Esophagus (tissue), 2 donors: ENCODE results near the gene PDAP1. TPM values are rescaled to one million over a fixed set of nuclear protein-coding genes. Genes with fewer than 3 reads are reported as not detected.

Experiments
- H3K27ac ChIP-seq, 2 donors: one replicate each; pipeline ENCODE4 v1.5.1; 2013; ENCODE audit warnings: low read depth in 2 of 2, mild to moderate bottlenecking in 2 of 2, inconsistent platforms in 1 of 2, low read length in 1 of 2, moderate library complexity in 1 of 2
- H3K27me3 ChIP-seq, 2 donors: one replicate each; pipeline ENCODE4 v1.6.1; 2013; ENCODE audit warnings: low read length in 2 of 2, control low read depth in 1 of 2, mild to moderate bottlenecking in 1 of 2; ENCODE audit not compliant: insufficient read depth in 2 of 2, control insufficient read depth in 1 of 2
- H3K36me3 ChIP-seq, 2 donors: one replicate each; pipeline ENCODE4 v1.6.1; 2013; ENCODE audit warnings: low read length in 1 of 2; ENCODE audit not compliant: control insufficient read depth in 2 of 2, insufficient read depth in 2 of 2
- H3K4me1 ChIP-seq, 2 donors: one replicate each; pipeline ENCODE4 v1.6.1; 2013; ENCODE audit warnings: low read length in 1 of 2; ENCODE audit not compliant: control insufficient read depth in 2 of 2, insufficient read depth in 2 of 2
- H3K4me3 ChIP-seq, 2 donors: one replicate each; pipeline ENCODE4 v1.5.1; 2013; ENCODE audit warnings: low read length in 2 of 2, mild to moderate bottlenecking in 2 of 2, low read depth in 1 of 2, moderate library complexity in 1 of 2
- H3K9me3 ChIP-seq, 2 donors: one replicate each; pipeline ENCODE4 v1.6.1; 2013; ENCODE audit warnings: mild to moderate bottlenecking in 2 of 2, low read depth in 1 of 2, low read length in 1 of 2, moderate library complexity in 1 of 2; ENCODE audit not compliant: control insufficient read depth in 2 of 2, insufficient read depth in 1 of 2
- WGBS, 2 donors: extraction: QIAGEN DNeasy Blood & Tissue Kit; methylation state at CpG; one replicate each; pipeline ENCODE4 v1.1.7; 2013; 5-methylcytosine and 5-hydroxymethylcytosine counted together
- polyA plus RNA-seq, 2 donors: library from polyadenylated mRNA; stranded (reverse); fragments of 200-250 nt; gene quantifications; one replicate each; pipeline ENCODE4 v1.2.3, GENCODE V29; 2013
- donor health status: healthy with polysubstance abuse.
- donor health status: Bipolar disorder and iron deficiency.

PDAP1 gene
- polyA plus RNA-seq, 2 donors, result 110 to 182 TPM

DNA sequence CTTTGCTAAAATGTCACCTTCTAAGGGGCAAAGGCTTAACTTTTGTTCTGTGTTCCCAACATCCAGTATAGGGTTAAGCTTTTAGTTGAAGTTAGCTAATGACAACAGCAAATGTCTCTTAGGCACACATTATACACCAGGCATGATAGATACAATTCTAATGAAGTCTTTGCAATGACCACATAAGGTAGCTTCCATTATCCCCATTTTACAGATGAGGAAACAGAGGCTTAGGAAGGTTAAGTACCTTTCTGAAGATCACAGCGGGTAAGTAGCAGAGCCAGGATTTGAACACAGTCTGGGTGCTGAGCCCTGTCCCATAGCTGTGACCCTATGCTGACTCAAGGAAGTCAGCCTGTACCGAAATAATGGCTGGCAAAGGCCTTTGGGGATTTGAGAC lies 2.2 kb upstream of the PDAP1 start:
- no peaks in the 10 kb centered on the region for H3K27me3 ChIP-seq
- no peaks in the 10 kb centered on the region for H3K9me3 ChIP-seq
- no peak overlapping the region for H3K4me3 ChIP-seq
- peaks cover 0 to 6% of the 10 kb centered on the region in 2 donors for H3K36me3 ChIP-seq
- no peak overlapping the region for H3K27ac ChIP-seq
- 90 to 97% methylated on average over 2 of the region's 2 CpGs for WGBS, 2 donors
- peaks cover 0 to 3% of the 10 kb centered on the region in 2 donors for H3K4me1 ChIP-seq

DNA sequence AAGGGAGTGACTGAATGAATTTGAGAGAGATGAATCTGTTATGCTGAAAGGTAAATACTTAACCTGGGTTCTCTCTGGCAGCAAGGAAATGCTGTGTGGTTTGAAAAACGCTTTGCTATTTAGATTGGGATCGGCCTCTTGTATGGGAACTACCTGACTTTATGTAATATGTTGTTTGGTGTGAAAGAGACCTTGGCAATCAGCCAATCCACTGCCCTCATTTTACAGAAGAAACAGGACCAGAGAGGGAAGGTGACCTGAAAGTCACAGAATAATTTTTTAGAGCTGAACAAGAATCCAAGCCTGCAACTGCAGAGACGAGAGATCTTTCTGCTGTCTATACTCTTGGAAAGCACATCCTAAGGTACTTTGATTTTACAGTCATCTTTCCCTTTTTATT lies 1.4 kb upstream of the PDAP1 start:
- H3K36me3 ChIP-seq, result peaks cover 0 to 5% of the 10 kb centered on the region in 2 donors
- H3K27ac ChIP-seq, result peak overlapping the region in 1 of 2 donors; percentile 91
- H3K9me3 ChIP-seq, result no peaks in the 10 kb centered on the region
- H3K4me3 ChIP-seq, result peak overlapping the region; percentile 78 to 90
- WGBS, 2 donors, result 23 to 34% methylated on average over 3 of the region's 3 CpGs
- peaks cover 3% of the 10 kb centered on the region in 2 donors for H3K4me1 ChIP-seq
- H3K27me3 ChIP-seq, result no peaks in the 10 kb centered on the region

DNA sequence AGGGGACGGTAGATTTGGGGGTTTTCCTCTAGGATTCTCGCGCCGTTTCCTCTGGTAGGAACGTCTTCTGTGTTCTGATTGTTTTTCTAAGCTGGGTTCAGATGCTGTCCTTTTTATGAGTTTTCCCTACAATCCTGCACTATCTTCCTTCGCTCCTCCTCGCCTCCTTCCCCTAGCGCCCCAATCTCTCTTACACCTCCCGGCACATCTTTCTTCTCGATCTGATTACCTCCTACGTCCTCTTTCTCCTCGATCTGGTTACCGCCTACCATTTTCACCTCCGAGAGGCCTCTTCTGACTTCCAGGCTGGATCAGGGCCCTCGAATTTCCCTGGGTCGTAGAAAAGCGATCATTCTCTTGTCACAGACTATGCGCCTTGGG lies 785 bp upstream of the PDAP1 start:
- Histone ChIP-seq H3K27ac (peak overlapping the region; percentile 91 to 98), H3K4me3 (peak overlapping the region; percentile 78 to 90), H3K36me3 (peaks cover 3 to 10% of the 10 kb centered on the region in 2 donors), H3K4me1 (peaks cover 3 to 6% of the 10 kb centered on the region in 2 donors), H3K9me3 (no peaks in the 10 kb centered on the region), H3K27me3 (no peaks in the 10 kb centered on the region)
- WGBS, 2 donors, result 0 to 1% methylated on average over 18 of the region's 18 CpGs

DNA sequence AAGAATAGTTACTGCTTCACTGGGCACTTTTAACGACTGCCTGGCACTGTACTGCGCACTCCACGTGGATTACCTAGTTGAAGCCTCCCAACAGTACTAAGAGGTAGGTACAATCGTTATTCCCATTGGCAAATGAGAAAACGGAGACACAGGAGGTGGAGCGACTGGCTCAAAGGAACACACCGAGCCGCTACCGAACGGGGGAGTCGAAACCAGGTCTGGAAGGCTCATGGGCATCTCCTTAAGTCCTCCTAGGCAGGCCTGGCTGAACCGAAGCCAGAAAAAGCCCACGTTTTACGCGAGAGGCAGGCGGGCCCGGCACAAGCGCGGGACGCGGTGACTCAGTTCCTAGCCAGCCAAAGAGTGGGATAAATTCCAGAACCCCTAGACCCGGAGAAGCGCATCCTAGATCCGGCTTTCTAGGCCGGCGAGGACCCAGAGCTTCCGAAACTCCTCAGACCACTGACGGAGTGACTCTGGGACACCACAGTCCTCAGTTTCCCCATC lies 472 bp downstream of the PDAP1 start:
- WGBS, 2 donors, result 0% methylated on average over 28 of the region's 28 CpGs
- H3K27me3 ChIP-seq, result no peaks in the 10 kb centered on the region
- H3K4me3 ChIP-seq, result peak overlapping the region; percentile 78 to 90
- H3K4me1 ChIP-seq, result peaks cover 3 to 6% of the 10 kb centered on the region in 2 donors
- peaks cover 3 to 19% of the 10 kb centered on the region in 2 donors for H3K36me3 ChIP-seq
- H3K27ac ChIP-seq, result peak overlapping the region; percentile 91 to 98
- H3K9me3 ChIP-seq, result no peaks in the 10 kb centered on the region

DNA sequence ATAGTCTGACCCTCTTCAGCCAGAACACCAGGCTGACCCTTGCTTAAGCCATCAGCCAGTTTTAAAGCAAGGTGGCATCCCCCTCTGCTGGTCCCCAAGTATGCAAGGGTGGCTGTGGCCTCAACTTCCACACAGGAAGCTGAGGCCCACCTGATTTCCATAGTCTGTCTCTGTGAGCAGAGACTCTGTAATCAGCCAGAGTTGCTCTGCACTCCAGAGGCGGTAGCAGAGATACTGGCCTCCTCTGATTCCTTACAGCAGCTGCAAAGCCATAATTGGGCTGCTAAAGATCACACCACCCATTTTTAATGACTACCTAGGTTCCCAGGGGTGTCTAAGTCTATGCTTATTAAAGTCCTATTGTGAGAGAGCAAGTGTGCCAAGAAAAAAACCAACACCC lies 1.8 kb downstream of the PDAP1 start:
- peaks cover 3 to 6% of the 10 kb centered on the region in 2 donors for H3K4me1 ChIP-seq
- H3K4me3 ChIP-seq, result no peak overlapping the region

DNA sequence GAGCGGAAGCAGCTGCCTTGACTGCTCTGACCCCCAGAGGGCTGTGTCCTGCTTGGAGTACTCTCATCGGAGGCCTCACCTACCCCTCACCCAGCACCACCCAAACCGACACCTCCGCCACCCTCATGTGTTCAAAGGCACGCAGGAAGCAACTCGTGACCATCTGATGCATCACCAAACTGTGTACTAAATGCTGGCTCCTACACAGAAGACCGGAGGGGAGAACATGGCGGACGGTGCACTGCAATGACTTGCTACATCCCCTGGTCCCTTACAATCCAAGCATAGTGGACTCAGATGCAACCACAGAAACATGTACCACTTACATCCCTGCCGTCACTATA lies 3.4 kb downstream of the PDAP1 start:
- no peaks in the 10 kb centered on the region for H3K27me3 ChIP-seq
- H3K4me1 ChIP-seq, result peaks cover 3 to 6% of the 10 kb centered on the region in 2 donors
- H3K27ac ChIP-seq, result no peak overlapping the region
- H3K4me3 ChIP-seq, result no peak overlapping the region
- peaks cover 13 to 29% of the 10 kb centered on the region in 2 donors for H3K36me3 ChIP-seq
- WGBS, 2 donors, result 90 to 94% methylated on average over 10 of the region's 10 CpGs
- no peaks in the 10 kb centered on the region for H3K9me3 ChIP-seq

More for the DNA sequence above, 1.8 kb downstream of the PDAP1 start:
- WGBS, 2 donors, result 63 to 75% methylated on average over 1 of the region's 1 CpG
- Histone ChIP-seq H3K36me3 (peaks cover 3 to 19% of the 10 kb centered on the region in 2 donors), H3K27ac (no peak overlapping the region), H3K9me3 (no peaks in the 10 kb centered on the region), H3K27me3 (no peaks in the 10 kb centered on the region)

DNA sequence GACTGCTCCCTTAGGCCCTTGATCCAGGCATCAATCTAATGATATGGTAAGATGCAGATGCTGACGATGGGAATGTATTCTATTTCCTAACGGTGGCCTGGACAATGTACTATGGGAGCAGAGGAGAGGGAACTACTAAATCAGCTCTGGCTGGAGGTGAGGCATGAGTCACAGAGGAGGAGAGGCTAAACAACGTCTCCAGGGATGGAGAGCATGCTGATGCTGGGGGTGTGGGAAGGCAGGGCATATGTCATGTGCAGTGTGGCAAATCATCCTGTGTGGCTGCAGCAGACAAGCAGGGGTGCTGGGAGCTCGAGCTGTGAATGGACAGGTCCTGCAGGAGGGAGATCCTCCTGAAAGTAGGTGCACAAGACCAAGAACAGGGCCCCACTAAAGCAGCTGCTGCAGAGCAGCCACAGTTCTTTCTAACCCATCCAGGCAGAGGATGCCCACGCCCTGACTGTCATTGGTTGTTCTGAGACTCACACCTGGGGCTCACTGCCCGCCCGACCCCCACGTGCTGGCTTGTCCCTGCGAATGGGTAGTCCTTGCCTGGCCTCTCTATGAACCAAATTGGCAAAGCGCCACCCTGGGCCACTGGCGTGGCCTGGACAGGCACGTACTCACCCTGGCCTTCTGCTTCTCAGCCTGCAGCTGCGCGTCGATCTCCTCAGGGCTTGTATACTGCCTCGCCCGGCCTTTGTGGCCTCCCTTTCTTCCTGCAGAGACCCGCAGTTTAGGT lies 4.0 kb downstream of the PDAP1 start:
- H3K4me3 ChIP-seq, result no peak overlapping the region
- H3K27ac ChIP-seq, result no peak overlapping the region
- peaks cover 3 to 6% of the 10 kb centered on the region in 2 donors for H3K4me1 ChIP-seq
- H3K27me3 ChIP-seq, result no peaks in the 10 kb centered on the region
- no peaks in the 10 kb centered on the region for H3K9me3 ChIP-seq
- 70 to 75% methylated on average over 18 of the region's 18 CpGs for WGBS, 2 donors
- H3K36me3 ChIP-seq, result peaks cover 16 to 35% of the 10 kb centered on the region in 2 donors

DNA sequence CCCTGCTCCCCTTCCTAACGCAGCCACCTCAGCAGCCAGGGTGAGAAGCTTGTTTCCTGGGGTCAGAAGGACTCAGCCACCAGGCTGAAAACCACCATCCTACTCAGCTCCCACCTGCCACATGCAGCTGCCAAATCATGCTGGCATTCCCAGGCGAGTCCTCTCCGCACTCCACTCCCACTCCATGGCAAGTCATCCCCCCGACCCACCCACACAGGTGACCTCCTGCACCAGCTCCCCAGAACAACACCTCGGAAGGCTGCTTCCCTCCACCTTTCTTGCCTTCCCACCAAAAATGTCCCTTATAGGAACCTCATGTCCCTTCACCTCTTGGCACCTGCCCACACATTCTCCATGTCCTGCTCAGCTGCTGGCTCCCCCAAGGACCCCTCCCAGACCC lies 4.6 kb downstream of the PDAP1 start:
- H3K36me3 ChIP-seq, result peaks cover 22 to 41% of the 10 kb centered on the region in 2 donors
- no peak overlapping the region for H3K27ac ChIP-seq
- H3K9me3 ChIP-seq, result no peaks in the 10 kb centered on the region
- H3K27me3 ChIP-seq, result no peaks in the 10 kb centered on the region
- peaks cover 3 to 6% of the 10 kb centered on the region in 2 donors for H3K4me1 ChIP-seq
- WGBS, 2 donors, result 86 to 91% methylated on average over 5 of the region's 5 CpGs
- H3K4me3 ChIP-seq, result no peak overlapping the region

DNA sequence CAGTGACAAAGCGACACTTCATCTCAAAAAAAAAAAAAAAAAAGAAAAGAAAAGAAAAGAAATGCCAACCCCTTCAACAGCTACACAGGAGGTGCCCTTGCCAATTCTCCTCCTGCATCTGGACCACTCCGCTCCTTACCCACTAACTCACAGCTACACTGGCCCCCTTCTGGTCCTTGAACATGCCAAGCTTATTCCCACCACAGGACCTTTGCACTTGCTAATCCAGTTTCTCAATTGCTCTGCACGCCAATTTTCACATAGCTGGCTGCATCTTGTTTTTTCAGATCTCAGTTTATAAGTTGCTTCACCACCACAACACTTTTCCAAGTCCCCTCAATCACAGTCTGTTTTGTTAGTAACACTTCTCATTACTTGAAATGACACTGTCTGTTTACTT lies 5.5 kb downstream of the PDAP1 start:
- no peaks in the 10 kb centered on the region for H3K9me3 ChIP-seq
- H3K4me3 ChIP-seq, result no peak overlapping the region
- peaks cover 3 to 6% of the 10 kb centered on the region in 2 donors for H3K4me1 ChIP-seq
- peaks cover 22 to 47% of the 10 kb centered on the region in 2 donors for H3K36me3 ChIP-seq
- H3K27ac ChIP-seq, result no peak overlapping the region
- WGBS, 2 donors, result 94 to 98% methylated on average over 2 to 3 of the region's 3 CpGs
- H3K27me3 ChIP-seq, result no peaks in the 10 kb centered on the region

DNA sequence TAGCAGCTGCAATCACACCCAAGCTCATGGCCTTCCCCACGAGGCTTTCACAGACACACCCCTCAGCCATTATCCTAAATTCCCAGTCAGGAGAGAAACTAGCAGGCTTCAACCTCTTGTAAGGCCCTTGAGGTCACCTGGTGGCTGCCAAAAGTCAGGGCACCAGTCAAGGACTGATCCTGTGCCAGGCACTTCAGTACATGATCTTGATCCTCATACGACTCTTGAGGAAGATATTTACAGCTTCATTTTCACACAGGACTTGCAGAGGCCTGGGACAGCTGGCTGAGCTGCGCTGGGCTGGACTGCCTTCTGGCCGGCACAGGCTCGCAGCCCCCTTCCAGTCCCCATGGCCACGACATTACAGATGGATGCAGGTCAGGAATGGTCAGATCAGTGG lies 8.8 kb downstream of the PDAP1 start:
- H3K4me1 ChIP-seq, result peaks cover 0 to 3% of the 10 kb centered on the region in 2 donors
- no peak overlapping the region for H3K27ac ChIP-seq
- H3K27me3 ChIP-seq, result no peaks in the 10 kb centered on the region
- no peak overlapping the region for H3K4me3 ChIP-seq
- WGBS, 2 donors, result 68 to 73% methylated on average over 6 of the region's 6 CpGs
- H3K9me3 ChIP-seq, result no peaks in the 10 kb centered on the region
- H3K36me3 ChIP-seq, result peaks cover 28 to 55% of the 10 kb centered on the region in 2 donors
